T-helper 2 cell treated with Interferon-gamma antibody and Interleukin-4, amounts not matched to agents 5 μg/mL and 100 μg/mL, for 36 hours (primary cell): ENCODE results near the gene CLIC4.
A peak's percentile ranks its signal among the peaks of the same experiment; 100 is the strongest.
"Not testable (repeated sequence)": the region's sequence is repeated elsewhere in the genome, so short reads cannot be mapped to it uniquely, and the experiment has no call there.

Experiments used
- DNase-seq: peaks from one replicate; pipeline ENCODE4 v3.0.0; 2021; ENCODE audit warnings: low spot score
- H3K27ac Mint-ChIP-seq: one replicate; pipeline ENCODE4 v1.8.0; 2021; ENCODE audit warnings: mild to moderate bottlenecking, mixed read lengths
- H3K27me3 Mint-ChIP-seq: one replicate; pipeline ENCODE4 v1.8.0; 2021; ENCODE audit warnings: low read depth, mixed read lengths
- H3K36me3 Mint-ChIP-seq: one replicate; pipeline ENCODE4 v1.8.0; 2021; ENCODE audit warnings: low read depth, mixed read lengths
- H3K4me1 Mint-ChIP-seq: one replicate; pipeline ENCODE4 v1.8.0; 2021; ENCODE audit warnings: low read depth, mixed read lengths
- H3K4me3 Mint-ChIP-seq: one replicate; pipeline ENCODE4 v1.8.0; 2022; ENCODE audit warnings: mild to moderate bottlenecking, moderate library complexity, mixed read lengths
- H3K9me3 Mint-ChIP-seq: one replicate; pipeline ENCODE4 v1.8.0; 2021; ENCODE audit warnings: mixed read lengths

The CLIC4 gene

GRCh38 chr1:24744911-24745710 lies at the start of gene CLIC4:
Gene CLIC4, plus strand, starts transcription at chr1:24745447. Its CDS starts 107 bp downstream, at chr1:24745554.
- peak within 1 kb of the TSS; percentile 79 for H3K27ac Mint-ChIP-seq
- peak; percentile 100 for DNase-seq
- peak within 1 kb of the TSS; percentile 88 for H3K4me3 Mint-ChIP-seq
- H3K36me3 Mint-ChIP-seq = no peaks in the 10 kb centered on the region
- no peaks in the 10 kb centered on the region for H3K9me3 Mint-ChIP-seq
- H3K4me1 Mint-ChIP-seq = peaks cover 46% of the 10 kb centered on the region
- H3K27me3 Mint-ChIP-seq = no peaks in the 10 kb centered on the region

GRCh38 chr1:24696041-24696755 lies 49.0 kb upstream of the CLIC4 start:
- no peak for DNase-seq
- no peak overlapping the region for H3K27ac Mint-ChIP-seq
- peaks cover 3% of the 10 kb centered on the region for H3K27me3 Mint-ChIP-seq
- peaks cover 17% of the 10 kb centered on the region for H3K4me1 Mint-ChIP-seq
- no peaks in the 10 kb centered on the region for H3K9me3 Mint-ChIP-seq
- no peak overlapping the region for H3K4me3 Mint-ChIP-seq
- H3K36me3 Mint-ChIP-seq = no peaks in the 10 kb centered on the region

DNA sequence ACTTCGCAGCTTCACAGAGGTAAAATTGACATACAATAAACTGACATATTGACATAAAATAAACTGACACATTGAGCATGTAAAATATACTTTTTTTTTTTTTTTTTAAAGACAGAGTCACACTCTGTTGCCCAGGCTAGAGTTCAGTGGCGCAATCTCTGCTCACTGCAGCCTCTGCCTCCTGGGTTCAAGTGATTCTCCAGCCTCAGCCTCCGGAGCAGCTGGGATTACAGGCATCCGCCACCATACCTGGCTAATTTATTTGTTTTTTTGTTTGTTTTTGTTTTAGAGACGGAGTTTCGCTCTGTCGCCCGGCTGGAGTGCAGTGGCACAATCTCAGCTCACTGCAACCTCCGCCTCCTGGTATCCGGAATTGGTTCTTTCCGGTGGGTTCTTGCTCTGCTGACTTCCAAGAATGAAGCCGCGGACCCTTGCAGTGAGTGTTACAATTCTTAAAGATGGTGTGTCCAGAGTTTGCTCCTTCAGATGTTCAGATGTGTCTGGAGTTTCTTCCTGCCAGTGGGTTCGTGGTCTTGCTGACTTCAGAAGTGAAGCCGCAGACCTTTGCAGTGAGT lies 48.4 kb upstream of the CLIC4 start:
- DNase-seq = no peak
- H3K4me1 Mint-ChIP-seq = peaks cover 17% of the 10 kb centered on the region
- H3K9me3 Mint-ChIP-seq = no peaks in the 10 kb centered on the region
- H3K27me3 Mint-ChIP-seq = no peaks in the 10 kb centered on the region
- no peak overlapping the region for H3K27ac Mint-ChIP-seq
- no peak overlapping the region for H3K4me3 Mint-ChIP-seq
- no peaks in the 10 kb centered on the region for H3K36me3 Mint-ChIP-seq

- peaks cover 17% of the 10 kb centered on the region for H3K4me1 Mint-ChIP-seq
- not testable (repeated sequence) for H3K27me3 Mint-ChIP-seq, DNase-seq, H3K36me3 Mint-ChIP-seq, H3K27ac Mint-ChIP-seq, H3K4me3 Mint-ChIP-seq, H3K9me3 Mint-ChIP-seq
Measured at GRCh38 chr1:24697453-24698001, 47.7 kb upstream of the CLIC4 start.

DNA sequence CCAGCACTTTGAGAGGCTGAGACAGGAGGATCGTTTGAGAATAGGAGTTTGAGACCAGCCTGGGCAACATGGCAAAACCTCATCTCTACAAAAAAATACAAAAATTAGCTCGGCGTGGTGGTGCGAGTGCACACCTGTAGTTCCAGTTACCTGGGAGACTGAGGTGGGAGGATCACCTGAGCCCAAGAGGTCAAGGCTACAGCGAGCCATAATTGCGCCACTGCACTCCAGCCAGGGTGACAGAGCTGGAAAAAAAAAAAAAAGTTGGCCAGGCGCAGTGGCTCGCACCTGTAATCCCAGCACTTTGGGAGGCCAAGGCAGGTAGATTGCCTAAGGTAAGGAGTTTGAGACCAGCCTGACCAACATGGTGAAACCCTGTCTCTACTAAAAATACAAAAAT lies 46.9 kb upstream of the CLIC4 start:
- not testable (repeated sequence) for H3K4me3 Mint-ChIP-seq, H3K27me3 Mint-ChIP-seq, H3K9me3 Mint-ChIP-seq, H3K36me3 Mint-ChIP-seq, DNase-seq, H3K27ac Mint-ChIP-seq
- peaks cover 13% of the 10 kb centered on the region for H3K4me1 Mint-ChIP-seq

GRCh38 chr1:24699628-24700027 lies 45.6 kb upstream of the CLIC4 start:
- Mint-ChIP-seq H3K27ac (no peak overlapping the region), H3K4me1 (peaks cover 8% of the 10 kb centered on the region), H3K36me3 (no peaks in the 10 kb centered on the region), H3K27me3 (no peaks in the 10 kb centered on the region), H3K4me3 (no peak overlapping the region), H3K9me3 (no peaks in the 10 kb centered on the region)
- no peak for DNase-seq

- peaks cover 6% of the 10 kb centered on the region for H3K4me1 Mint-ChIP-seq
- H3K27ac Mint-ChIP-seq = no peak overlapping the region
- DNase-seq = no peak
- H3K9me3 Mint-ChIP-seq = no peaks in the 10 kb centered on the region
- no peak overlapping the region for H3K4me3 Mint-ChIP-seq
- H3K36me3 Mint-ChIP-seq = peaks cover 1% of the 10 kb centered on the region
- H3K27me3 Mint-ChIP-seq = no peaks in the 10 kb centered on the region
Measured at GRCh38 chr1:24702511-24703293, 42.5 kb upstream of the CLIC4 start.

GRCh38 chr1:24704411-24705259 lies 40.6 kb upstream of the CLIC4 start:
- DNase-seq = no peak
- Mint-ChIP-seq H3K4me3 (peak overlapping the region; percentile 32), H3K27ac (peak overlapping the region; percentile 65), H3K9me3 (no peaks in the 10 kb centered on the region), H3K4me1 (peaks cover 11% of the 10 kb centered on the region), H3K27me3 (no peaks in the 10 kb centered on the region), H3K36me3 (peaks cover 1% of the 10 kb centered on the region)

GRCh38 chr1:24705260-24706073 lies 39.8 kb upstream of the CLIC4 start:
- peak overlapping the region; percentile 32 for H3K4me3 Mint-ChIP-seq
- peaks cover 1% of the 10 kb centered on the region for H3K36me3 Mint-ChIP-seq
- peak; percentile 22 for DNase-seq
- no peaks in the 10 kb centered on the region for H3K27me3 Mint-ChIP-seq
- H3K9me3 Mint-ChIP-seq = no peaks in the 10 kb centered on the region
- H3K27ac Mint-ChIP-seq = no peak overlapping the region
- H3K4me1 Mint-ChIP-seq = peaks cover 18% of the 10 kb centered on the region

DNA sequence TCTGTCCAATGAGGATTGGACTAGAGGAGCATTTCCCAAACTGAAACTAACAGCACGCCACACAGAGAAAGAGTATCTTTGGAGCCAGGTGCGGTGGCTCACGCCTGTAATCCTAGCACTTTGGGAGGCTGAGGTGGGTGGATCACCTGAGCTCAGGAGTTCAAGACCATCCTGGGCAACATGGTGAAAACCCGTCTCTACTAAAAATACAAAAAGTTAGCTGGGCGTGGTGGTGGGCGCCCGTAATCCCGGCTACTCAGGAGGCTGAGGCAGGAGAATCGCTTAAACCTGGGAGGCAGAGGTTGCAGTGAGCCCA lies 39.2 kb upstream of the CLIC4 start:
- not testable (repeated sequence) for H3K27ac Mint-ChIP-seq, H3K9me3 Mint-ChIP-seq, H3K27me3 Mint-ChIP-seq, DNase-seq, H3K4me3 Mint-ChIP-seq, H3K36me3 Mint-ChIP-seq
- peaks cover 18% of the 10 kb centered on the region for H3K4me1 Mint-ChIP-seq

DNA sequence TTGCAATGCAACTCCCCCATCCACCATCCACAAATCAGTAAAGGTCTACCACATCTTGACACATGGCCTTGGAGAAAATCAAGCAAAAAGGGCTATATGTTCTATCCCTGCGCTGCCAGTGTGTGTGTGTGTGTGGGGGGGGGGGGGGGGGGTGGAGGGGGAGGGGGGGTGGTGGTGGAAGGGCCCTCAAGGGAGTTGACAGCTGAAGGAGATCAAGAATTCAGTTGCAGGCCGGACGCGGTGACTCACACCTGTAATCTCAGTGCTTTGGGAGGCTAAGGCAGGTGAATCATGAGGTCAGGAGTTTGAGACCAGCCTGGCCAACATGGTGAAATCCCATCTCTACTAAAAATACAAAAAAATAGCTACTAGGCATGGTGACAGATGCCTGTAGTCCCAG lies 37.6 kb upstream of the CLIC4 start:
- no peak overlapping the region for H3K27ac Mint-ChIP-seq
- peaks cover 1% of the 10 kb centered on the region for H3K36me3 Mint-ChIP-seq
- H3K27me3 Mint-ChIP-seq = no peaks in the 10 kb centered on the region

DNA sequence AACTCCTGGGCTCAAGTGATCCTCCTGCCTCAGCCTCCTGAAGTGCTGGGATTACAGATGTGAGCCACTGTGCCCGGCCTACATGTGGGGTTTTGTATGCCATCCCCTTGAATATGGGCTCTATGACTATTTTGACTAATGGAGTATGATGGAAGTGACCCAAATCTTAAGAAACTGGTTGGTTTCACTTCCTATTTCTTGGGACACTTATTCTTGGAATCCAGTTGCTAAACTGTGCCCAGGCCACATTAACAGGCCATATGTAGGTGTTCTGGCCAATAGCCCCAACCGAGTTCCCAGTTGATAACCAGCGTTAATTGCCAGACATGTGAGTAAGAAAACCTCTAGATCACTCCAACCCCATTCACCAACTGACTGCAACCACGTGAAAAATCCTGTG lies 36.3 kb upstream of the CLIC4 start:
- peaks cover 18% of the 10 kb centered on the region for H3K4me1 Mint-ChIP-seq
- no peaks in the 10 kb centered on the region for H3K9me3 Mint-ChIP-seq
- no peak overlapping the region for H3K27ac Mint-ChIP-seq
- peaks cover 1% of the 10 kb centered on the region for H3K36me3 Mint-ChIP-seq
- H3K4me3 Mint-ChIP-seq = no peak overlapping the region
- H3K27me3 Mint-ChIP-seq = no peaks in the 10 kb centered on the region
- no peak for DNase-seq

More for the DNA sequence above, 37.6 kb upstream of the CLIC4 start:
- H3K4me1 Mint-ChIP-seq = peaks cover 18% of the 10 kb centered on the region
- no peak overlapping the region for H3K4me3 Mint-ChIP-seq
- no peak for DNase-seq
- H3K9me3 Mint-ChIP-seq = no peaks in the 10 kb centered on the region
